Activated gamma-delta T cell treated with Interleukin-2 at 50 U/mL for 16 hours (primary cell): Measurements from ENCODE around the gene HMCN2.

Source experiments
- DNase-seq: peaks from one replicate; pipeline ENCODE4 v3.0.0-alpha.2; 2020

The HMCN2 gene, protein sequence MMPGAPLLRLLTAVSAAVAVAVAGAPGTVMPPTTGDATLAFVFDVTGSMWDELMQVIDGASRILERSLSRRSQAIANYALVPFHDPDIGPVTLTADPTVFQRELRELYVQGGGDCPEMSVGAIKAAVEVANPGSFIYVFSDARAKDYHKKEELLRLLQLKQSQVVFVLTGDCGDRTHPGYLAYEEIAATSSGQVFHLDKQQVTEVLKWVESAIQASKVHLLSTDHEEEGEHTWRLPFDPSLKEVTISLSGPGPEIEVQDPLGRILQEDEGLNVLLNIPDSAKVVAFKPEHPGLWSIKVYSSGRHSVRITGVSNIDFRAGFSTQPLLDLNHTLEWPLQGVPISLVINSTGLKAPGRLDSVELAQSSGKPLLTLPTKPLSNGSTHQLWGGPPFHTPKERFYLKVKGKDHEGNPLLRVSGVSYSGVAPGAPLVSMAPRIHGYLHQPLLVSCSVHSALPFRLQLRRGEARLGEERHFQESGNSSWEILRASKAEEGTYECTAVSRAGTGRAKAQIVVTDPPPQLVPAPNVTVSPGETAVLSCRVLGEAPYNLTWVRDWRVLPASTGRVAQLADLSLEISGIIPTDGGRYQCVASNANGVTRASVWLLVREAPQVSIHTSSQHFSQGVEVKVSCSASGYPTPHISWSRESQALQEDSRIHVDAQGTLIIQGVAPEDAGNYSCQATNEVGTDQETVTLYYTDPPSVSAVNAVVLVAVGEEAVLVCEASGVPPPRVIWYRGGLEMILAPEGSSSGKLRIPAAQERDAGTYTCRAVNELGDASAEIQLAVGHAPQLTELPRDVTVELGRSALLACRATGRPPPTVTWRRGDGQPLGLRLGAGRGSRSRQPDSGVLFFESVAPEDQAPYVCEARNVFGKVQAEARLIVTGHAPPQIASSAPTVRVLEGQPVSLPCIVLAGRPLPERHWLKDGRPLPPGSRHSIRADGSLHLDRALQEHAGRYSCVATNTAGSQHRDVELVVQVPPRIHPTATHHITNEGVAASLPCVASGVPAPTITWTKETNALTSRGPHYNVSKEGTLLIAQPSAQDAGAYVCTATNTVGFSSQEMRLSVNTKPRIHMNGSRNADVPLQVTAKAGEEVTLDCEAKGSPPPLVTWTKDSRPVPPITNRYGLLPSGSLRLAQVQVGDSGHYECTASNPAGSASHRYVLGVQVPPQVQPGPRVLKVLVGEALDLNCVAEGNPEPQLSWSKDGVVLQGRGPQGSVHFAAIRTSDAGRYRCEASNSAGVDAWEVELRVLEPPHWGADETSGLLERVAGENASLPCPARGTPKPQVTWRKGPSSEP (N-terminal part only)

DNA sequence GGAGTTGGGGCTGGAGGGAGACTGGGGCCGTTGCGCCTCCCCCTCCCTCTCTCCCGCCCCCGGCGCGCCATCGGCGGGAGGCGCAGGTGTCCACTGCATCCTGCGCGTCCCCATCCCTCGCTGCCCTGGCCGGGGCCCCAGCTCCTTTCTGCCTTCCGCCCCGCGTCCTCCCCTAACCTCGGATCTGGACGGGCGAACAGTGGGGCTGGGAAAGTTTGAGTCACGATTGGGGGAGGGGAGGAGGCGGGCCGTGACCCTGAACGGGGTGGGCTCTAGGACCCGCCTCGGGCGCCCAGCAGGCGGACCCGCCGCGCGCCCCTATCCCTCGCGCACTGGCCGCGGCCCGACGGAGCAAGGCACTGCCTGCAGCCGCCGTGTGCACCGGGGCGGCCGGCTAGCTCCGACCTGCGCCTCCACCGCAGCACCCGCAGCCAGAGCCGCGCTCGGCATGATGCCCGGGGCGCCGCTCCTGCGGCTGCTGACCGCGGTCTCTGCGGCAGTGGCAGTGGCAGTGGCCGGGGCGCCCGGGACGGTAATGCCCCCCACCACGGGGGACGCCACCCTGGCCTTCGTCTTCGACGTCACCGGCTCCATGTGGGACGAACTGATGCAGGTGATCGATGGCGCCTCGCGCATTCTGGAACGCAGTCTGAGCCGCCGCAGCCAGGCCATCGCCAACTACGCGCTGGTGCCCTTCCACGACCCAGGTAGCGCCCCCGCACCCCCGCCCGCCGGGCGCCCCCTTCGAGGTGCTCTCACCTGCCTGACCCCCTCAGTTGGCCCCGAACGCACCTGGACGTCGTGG, at the start of gene HMCN2:
Gene HMCN2 (plus strand): TSS at position 330 of the 805 bp plus-strand sequence. CDS start 119 bp downstream, at position 449.
- no peak for DNase-seq

DNA sequence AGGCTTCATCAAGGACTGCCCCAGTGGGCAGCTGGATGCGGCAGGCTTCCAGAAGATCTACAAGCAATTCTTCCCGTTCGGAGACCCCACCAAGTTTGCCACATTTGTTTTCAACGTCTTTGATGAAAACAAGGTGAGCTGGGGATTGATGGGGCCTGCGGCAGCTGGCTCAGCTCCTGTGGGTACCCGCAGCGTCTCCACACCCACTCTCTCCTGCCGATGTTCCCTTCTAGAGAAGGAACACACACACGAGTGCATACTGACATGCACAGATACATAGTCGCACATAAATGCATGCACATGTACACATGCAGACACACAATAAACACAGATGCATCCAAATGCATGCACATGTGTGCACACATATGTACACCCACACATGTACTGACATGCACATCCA, 47.7 kb upstream of the HMCN2 start:
- no peak for DNase-seq

DNA sequence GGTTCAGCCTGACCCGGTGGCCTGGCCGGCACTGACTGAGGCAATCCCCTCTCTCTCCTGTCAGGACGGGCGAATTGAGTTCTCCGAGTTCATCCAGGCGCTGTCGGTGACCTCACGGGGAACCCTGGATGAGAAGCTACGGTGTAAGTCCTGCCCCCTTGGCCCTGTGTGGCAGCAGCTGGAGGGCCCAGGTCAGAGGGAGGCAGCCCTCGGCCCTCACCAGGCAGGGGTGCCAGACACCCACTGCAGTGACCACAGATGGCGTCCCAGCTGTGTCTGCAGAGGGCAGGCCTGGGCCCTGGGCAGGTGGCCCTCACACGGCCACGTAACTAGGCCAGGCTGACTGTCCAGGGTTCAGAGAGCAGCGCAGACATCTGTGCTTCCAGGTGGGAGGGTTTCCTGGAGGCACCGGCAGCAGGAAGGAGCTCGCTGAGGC, 45.9 kb upstream of the HMCN2 start:
- DNase-seq, result no peak

DNA sequence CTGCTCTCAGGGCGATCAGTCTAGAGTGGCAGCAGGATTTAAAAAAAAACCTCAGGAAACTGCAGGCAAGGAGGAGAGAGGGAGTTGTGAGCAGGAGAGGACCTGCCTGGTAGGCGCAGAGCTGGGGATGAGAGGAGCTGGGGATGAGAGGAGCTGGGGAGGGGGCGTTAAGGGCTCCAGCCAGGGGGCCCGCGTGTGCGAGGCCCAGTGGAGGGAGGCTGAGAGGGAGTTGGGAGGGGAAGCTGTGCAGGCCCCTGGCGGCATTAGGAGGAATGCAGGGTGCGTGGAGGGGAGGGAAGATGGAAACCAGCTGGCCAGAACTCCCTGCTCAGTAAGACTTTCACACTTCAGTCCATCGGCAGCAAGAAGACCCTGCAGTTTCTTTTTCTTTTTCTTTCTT, 45.2 kb upstream of the HMCN2 start:
- DNase-seq, result no peak

DNA sequence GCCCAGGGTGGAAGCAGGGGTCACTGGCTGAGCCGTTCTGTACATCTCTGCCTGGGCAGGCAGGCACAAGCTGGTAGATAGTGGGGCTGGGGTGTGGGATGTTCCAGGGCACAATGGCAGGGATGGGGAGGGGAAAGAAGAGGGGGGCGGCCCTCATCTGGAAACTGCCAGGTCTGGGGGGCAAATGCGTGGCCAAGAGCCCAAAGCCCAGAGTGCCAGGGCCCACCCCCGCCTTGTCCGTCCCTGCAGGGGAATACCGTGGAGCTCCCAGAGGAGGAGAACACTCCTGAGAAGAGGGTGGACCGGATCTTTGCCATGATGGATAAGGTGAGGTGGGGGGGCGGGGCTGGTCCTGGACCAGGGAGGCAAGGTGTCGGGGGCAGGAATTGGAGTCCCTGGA, 42.7 kb upstream of the HMCN2 start:
- DNase-seq, result no peak

DNA sequence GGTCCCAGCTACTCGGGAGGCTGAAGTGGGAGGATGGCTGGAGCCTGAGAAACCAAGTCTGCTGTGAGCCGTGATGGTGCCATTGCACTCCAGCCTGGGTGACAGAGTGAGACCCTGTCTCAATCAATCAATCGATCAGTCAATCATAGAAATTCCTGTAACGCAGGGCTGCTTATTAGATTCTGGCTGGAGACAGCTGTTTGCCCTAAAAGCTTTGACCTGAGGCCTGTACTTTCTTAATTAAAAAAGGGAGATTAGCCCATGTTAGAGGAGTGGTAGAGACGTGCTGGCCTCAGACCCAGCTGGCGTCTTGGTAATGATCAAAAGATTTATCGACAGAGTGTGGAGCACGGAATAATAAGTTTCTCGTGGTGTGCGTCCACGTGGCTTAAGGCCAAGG, 40.5 kb upstream of the HMCN2 start:
- no peak for DNase-seq

DNA sequence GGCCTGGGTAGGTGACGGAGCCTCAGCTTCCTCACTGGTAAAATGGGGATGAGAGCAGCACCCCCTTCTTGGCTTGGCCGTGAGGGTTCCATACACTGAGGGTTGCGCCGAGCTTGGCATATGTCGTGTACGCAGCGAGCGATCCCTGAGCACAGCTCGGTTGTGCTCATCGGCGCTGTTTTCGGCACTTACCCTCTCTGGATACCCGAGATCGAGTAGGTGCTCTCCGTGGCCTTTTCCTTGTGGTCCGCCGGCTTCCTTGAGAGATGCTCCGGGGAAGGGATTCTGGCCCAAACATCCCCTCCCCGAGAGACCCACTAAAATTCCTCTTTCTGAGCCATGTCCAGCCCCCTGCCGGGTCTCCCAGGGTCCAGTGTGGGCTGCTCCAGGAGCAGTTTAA, 40.0 kb upstream of the HMCN2 start:
- no peak for DNase-seq

DNA sequence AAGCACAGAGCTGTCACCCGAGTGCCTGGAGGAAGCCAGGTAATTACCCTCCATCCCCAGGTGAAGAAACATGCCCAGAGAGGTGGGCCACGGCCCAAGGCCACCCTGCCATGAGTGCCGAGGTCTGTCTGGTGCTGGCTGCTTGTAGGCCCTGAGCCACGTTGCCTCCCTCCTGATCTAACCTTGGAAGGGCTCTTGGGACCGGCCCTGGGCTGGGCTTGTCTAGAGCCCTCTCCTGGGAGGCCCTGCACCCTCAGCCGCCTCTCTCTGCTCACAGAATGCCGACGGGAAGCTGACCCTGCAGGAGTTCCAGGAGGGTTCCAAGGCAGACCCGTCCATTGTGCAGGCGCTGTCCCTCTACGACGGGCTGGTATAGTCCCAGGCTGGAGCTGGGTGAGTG, 39.4 kb upstream of the HMCN2 start:
- DNase-seq, result no peak

DNA sequence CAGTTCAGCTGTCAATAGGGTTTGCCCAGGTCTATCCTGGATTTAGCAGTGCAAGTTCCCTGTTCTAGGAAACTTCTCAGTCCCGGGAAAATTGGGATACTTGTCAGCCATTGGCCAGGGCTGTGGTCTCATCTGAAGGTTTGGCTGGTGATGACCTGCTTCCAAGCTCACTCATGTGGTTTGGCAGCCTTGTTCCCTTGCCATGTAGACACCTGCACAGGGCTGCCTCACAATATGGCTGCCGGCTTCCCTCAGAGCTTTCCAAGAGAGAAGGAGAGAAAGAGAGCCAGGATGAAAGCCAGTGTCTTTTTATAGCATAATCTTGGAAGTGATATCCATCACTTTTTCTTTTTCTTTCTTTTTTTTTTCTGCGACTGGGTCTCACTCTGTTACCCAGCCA, 37.7 kb upstream of the HMCN2 start:
- DNase-seq, result no peak

DNA sequence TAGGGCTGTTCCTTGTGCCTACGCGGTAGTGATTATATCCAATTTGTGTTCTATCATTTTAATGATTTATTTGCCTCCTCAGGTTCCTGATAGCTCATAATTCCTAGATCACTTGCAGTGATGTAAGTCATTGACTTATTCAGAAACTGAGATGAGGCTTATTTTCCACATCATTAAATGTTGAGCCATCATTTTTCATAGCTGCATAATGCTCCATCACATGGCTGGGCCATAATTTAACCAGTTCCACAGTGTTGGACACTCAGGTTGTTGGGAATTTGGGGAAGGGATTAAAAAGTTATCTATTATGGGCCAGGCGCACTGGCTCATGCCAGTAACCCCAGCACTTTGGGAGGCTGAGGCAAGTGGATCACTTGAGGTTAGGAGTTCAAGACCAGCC, 35.8 kb upstream of the HMCN2 start:
- no peak for DNase-seq

DNA sequence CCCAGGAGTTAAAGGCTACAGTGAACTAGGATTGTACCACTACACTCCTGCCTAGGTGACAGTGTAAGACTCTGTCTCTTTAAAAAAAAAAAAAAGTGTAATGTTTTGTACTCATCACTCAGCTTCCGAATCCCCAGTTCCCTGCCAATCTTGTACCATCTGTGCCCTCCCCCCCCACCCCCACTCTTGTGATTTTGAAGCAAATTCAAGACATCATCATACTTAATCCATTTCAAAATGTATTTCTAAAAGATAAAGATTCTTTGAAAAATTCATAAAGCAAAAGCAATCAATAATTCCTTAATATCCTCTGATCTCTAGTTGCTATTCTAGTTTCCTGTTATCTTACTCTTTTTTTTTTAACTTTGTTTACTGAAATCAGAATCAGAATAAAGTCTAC, 34.9 kb upstream of the HMCN2 start:
- DNase-seq, result no peak

DNA sequence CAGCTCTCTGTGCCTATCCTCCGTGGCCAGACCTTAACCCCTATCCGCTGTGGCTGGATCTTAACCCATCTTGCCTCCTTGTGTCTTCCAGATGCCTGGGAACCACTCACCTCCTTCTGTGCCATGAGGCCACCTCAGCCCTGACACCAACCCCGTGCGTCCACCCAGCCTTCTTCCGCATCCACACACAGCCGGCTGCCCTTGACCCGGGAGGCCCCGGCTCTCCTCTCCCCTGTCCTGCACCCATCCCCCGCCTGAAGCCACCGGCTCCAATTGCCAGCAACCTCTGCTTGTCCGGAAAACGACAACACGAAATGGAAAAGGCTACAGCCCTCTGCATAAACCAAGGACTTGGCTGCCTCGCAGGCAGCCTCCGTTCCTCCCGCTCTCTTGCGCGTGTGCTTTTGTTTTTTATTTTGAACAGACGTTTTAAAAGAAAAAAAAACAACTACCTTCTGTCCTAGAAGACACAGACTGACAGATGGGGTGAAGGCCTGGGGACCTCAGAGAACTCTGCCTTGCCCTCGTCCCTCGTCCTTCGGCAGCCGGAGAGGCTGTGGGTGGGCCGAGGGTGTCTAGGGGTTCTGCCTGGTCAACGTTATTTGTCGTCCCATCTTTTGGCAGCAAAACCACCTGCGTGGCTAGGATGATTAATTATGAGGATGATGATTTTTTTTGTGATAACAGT, 32.5 kb upstream of the HMCN2 start:
- no peak for DNase-seq

DNA sequence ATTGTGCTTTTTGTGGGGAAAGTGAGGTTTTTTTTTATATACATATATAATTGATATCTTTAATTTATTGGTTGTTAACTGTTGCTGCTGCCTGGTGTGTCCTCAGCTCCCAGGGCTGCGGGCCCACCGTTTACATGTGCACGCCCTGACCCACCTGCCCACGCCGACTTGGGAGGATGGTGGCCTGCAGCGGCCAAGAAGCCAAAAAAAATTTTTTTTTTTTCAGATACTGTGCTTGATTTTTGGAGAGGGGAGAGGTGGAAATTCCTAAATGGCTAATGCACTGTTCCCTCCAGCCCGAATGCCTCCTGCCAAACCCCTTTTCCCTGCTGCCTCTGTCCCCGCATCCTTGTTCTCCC, 32.0 kb upstream of the HMCN2 start:
- no peak for DNase-seq

DNA sequence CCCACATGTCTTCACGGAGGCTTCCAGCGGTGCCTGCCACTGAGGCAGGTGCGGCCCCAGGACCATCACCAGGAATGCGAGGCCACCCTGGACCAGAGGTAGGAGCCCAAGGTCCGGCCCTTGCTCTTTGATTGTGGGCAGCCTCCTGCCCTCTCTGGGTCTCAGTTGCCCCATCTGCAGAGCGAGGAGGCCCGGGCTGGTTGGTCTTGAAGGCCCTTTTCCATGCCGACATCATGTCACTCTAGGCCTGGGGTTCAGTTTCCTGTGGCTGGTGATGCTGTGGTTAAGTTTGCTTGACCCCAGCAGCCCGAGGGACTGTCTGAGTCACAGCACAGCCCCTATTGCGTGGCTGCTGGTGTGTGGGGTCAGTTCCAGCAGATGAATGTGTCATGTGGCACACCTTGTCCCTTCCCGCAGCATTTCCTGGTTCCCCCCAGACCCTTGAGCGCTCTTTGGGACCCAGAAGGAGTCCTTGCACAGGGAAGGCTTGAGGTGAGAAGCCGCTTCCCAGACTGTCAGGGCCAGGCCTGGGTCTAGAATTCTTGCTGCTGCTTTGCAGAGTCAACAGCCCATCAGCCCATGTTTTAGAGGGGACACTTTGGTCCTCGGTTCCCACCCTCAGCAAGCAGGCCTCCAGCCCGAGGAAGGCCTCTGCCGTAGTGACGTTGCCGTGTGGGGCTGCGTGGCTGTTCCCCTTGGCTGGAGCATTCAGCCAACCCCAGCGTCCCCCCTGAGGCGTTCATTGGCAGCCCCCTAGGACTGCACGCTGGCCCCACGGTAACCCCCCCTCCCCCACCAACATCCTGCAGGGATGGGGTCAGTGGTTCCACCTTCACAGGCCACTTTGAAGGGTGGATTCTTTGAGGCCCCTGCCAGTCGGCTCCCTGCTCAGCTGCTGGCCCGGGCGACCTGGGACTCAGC, 31.0 kb upstream of the HMCN2 start:
- DNase-seq, result no peak

DNA sequence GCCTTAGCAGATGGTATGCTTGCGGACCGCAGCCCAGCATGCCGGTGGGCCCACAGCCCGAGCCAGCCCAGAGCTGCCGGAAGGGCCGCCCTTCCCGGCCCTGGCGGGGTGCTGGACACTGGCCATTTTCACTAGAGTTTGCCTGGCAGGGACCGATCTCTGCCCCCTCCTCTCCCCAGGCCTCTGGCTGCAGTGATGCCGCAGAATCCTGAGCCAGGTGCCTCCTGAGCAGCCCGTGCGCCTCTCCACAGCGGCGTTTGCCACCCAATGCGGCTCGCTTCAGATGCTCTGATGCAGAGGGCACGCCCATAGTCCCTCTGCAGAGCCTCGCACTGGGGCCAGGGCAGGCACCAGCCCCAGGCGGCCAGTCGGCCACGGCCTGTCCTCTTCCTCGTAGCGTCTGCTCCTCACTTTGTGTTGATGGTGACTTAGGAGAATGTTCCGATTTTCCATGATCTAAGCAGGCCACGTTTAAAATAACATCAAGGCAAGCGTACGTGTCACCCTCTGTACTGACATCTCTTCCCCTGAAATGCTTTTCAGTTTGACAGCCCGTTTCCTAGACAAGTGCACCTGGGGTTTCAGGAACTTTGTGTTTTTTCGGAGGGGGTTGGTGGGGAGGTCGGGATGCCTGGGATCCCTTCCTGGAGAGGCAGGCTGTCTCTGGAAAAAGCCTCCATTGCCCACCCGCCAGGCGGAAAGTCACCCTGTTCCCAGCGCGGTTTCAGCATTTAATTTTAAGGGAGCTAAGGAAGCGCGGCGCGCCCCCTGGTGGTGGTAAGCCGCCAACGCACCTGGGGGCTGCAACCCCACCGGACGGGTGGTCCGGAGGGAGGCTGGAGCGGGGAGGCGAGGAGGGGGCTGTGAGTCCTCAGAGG, 29.8 kb upstream of the HMCN2 start:
- peak; percentile 70 for DNase-seq

DNA sequence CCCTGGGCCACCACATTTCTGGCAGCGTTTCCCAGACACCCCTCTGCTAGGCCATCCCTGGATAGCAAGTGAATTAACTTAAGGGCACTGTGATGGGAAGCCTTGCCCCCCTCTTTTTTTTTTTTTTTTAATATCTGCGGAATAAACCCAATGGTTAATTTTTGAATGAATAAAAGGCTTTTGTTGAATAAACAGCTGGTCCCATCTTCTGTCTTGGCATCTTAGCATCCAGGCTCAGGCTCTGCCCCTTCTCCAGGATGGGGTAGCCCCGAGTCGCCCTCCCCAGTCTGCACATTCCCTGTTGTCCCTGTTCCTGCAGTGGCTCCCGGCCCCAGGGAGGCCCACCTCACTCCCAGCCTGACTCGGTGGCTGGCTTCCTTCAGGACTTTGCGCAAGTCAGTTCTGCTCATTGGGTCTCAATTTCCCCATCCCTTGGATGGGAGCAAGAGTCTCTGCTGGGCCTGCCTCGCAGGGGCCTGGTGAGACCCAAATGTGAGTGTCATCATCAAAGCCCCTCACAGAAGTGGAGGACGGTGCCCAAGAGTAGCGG, 29.0 kb upstream of the HMCN2 start:
- DNase-seq, result no peak

DNA sequence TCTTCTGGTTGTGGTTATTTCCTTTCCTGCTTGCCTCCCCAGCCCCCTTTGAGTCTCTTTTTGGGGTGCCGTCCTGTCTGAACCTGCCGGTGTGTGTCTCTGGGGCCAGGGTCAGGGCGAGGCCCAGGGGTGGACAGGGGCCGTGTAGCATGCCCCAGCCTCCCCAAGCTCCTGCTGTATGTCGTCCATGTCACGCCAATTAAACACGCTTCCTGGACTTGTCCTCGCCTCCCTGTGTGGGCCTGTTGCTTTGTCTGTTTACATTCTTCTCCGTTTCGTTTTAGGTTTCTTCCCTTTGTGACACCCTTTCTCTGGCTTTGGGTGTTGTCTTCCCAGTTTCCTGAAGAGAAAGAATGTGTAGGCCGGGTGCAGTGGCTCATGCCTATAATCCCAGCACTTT, 28.5 kb upstream of the HMCN2 start:
- DNase-seq, result no peak

DNA sequence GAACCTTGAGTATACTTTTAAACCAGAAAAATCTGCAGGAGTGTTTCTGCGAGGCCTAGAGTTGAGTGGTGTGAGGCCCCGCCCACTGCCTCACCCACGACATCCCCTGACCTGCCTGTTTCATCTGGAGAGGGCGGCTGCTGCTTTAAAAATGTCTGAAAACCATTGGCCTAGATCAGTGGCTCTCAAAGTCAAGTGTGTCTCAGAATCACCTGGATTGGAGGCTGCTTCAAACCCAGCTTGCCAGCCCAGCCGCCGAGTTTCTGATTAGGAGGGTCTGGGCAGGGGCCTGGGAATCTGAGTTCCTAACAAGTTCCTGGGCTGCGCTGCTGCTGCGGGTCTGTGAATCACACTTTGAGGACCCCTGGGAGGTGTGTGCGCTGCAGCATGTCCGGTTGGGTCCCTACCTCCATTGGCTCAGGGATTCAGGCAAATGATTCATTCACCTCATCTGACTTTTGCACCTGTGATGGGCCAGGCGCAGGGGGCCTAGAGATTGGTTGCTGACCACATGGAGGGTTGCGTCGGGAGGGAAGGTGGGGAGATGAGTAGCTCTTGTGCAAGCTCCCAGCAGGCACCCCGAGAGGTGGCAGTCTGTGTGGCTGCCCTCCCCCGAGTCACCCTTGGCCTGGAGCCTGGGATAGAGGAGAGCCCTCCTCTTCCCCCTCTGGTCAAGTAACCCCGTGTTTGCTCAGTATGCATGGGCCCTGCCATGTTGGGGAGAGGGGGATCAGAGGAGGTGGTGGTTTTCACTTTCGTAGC, 27.6 kb upstream of the HMCN2 start:
- no peak for DNase-seq

DNA sequence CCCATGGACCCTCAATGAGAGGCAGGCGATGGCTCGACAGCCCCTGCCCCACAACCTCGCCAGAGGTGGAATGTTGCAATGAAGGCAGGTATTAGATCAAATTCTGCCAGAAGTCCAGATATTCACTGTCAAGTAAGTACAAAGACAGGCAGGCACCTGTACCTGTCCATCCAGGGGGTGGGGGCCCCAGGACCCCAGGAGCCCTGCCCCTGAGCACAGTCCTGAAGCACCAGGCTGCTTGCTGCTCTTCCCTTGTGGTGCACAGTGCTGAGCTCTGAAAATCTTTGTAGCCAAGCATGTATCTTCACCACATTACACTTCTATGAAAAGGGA, 26.2 kb upstream of the HMCN2 start:
- DNase-seq, result no peak
